ENCODE measurements around the gene SDF2. TPM values are rescaled to one million over a fixed set of nuclear protein-coding genes. Genes with fewer than 3 reads are reported as not detected.

SDF2 gene
- total RNA-seq, 1 donor from 2014 or later, result 60.7 TPM

Other genes starting within 250 kb of the SDF2 start
- not detected in 2 replicates for gene SLC13A2, start 188.3 kb downstream of the SDF2 start, total RNA-seq
- gene FOXN1, start 155.6 kb downstream of the SDF2 start, total RNA-seq, result not detected in 2 replicates
- gene UNC119, start 109.3 kb downstream of the SDF2 start, total RNA-seq, result 15.6 and 29.3 TPM in 2 replicates
- gene PIGS, start 90.4 kb downstream of the SDF2 start, total RNA-seq, result 70.0 and 114 TPM in 2 replicates
- gene ALDOC, start 85.0 kb downstream of the SDF2 start, total RNA-seq, result 26.7 and 40.6 TPM in 2 replicates
- gene SPAG5, start 62.9 kb downstream of the SDF2 start, total RNA-seq, result 3.3 and 12.5 TPM in 2 replicates
- gene RSKR, start 47.7 kb downstream of the SDF2 start, total RNA-seq, result 6.1 and 7.1 TPM in 2 replicates
- gene BLTP2, start 16.7 kb downstream of the SDF2 start, total RNA-seq, result 182 and 259 TPM in 2 replicates
- gene SUPT6H, start 299 bp upstream of the SDF2 start, total RNA-seq, result 22.1 and 92.6 TPM in 2 replicates
- gene PROCA1, start 50.0 kb upstream of the SDF2 start, total RNA-seq, result 0.17 and 1.1 TPM in 2 replicates
- 131 and 208 TPM in 2 replicates for gene RAB34, start 56.0 kb upstream of the SDF2 start, total RNA-seq
- gene RPL23A, start 58.1 kb upstream of the SDF2 start, total RNA-seq, result 540 and 600 TPM in 2 replicates
- 8.1 and 18.2 TPM in 2 replicates for gene TLCD1, start 64.3 kb upstream of the SDF2 start, total RNA-seq
- 2.4 and 5.6 TPM in 2 replicates for gene NEK8, start 66.9 kb upstream of the SDF2 start, total RNA-seq
- 63.8 and 103 TPM in 2 replicates for gene TRAF4, start 82.1 kb upstream of the SDF2 start, total RNA-seq
- 1.4 and 14.9 TPM in 2 replicates for gene FAM222B, start 180.9 kb upstream of the SDF2 start, total RNA-seq
- 25.7 and 42.8 TPM in 2 replicates for gene ERAL1, start 193.1 kb upstream of the SDF2 start, total RNA-seq
- 62.7 and 158 TPM in 2 replicates for gene FLOT2, start 235.8 kb upstream of the SDF2 start, total RNA-seq
- 8.0 and 16.5 TPM in 2 replicates for gene DHRS13, start 241.2 kb upstream of the SDF2 start, total RNA-seq

All from renal cortical epithelial cell (primary cell).